BLaER1 (cell line): ENCODE measurements around the gene HPGDS.

Experiments
- H3K27ac ChIP-seq: shearing (Covaris generic); formaldehyde crosslinking; 2 replicates; pipeline ENCODE4 v1.8.1; 2022
- H3K27me3 ChIP-seq: shearing (Covaris generic); formaldehyde crosslinking; 2 replicates; pipeline ENCODE4 v1.8.1; 2022
- H3K36me3 ChIP-seq: shearing (Covaris generic); formaldehyde crosslinking; 2 replicates; pipeline ENCODE4 v1.8.1; 2022
- H3K4me1 ChIP-seq: shearing (Covaris generic); formaldehyde crosslinking; 2 replicates; pipeline ENCODE4 v1.8.1; 2022
- H3K4me2 ChIP-seq: shearing (Covaris generic); formaldehyde crosslinking; 2 replicates; pipeline ENCODE4 v1.8.1; 2022
- H3K4me3 ChIP-seq: shearing (Covaris generic); formaldehyde crosslinking; 2 replicates; pipeline ENCODE4 v1.8.1; 2022
- H3K9ac ChIP-seq: shearing (Covaris generic); formaldehyde crosslinking; 2 replicates; pipeline ENCODE4 v1.8.1; 2022
- H3K9me3 ChIP-seq: shearing (Covaris generic); formaldehyde crosslinking; 2 replicates; pipeline ENCODE4 v1.8.1; 2022
- H4K20me1 ChIP-seq: shearing (Covaris generic); formaldehyde crosslinking; 2 replicates; pipeline ENCODE4 v1.8.1; 2022
- Cebpa-rat ChIP-seq: shearing (Covaris generic); IDR thresholded peaks from 2 replicates; pipeline ENCODE4 v1.8.1; 2022

HPGDS gene

DNA sequence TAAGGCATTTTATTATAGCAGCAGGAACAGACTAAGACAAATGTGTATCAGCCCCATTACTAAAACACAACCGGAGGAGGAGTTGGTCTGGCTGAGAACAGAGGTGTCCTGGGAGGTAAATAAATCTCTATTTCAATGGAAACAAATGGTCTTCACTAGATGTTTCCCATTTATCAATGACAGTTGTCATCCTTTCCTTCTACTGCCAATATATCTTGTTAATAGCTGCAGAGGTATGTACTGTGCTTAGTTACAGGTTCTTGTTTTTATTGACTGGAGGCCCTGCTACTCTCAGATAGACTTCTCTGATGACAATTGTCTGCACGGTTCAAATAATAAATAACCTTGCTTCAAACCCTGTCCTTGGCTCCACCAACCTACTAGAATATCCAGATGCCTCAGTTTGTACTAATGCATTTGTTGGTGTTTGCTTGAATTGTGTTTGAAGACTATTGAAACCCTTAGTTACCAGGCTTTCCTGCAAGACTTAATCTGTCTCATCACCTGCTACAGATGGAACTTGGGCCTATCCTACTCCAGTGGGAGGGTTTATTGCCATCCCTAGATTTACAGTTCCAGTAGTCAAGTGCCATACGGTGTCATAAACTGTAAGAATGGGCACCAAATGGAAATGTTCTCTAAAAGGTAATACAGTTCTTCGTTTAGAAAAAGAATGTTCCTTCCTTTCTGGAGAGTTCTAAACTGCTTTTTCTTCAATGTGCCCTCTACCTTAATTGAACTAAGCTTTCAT, 29.8 kb upstream of the HPGDS start:
- Histone ChIP-seq H4K20me1 (no peaks in the 10 kb centered on the region), H3K4me2 (no peak overlapping the region), H3K4me1 (no peaks in the 10 kb centered on the region), H3K27me3 (no peaks in the 10 kb centered on the region), H3K4me3 (no peak overlapping the region), H3K36me3 (no peaks in the 10 kb centered on the region), H3K9me3 (no peaks in the 10 kb centered on the region), H3K27ac (no peak overlapping the region), H3K9ac (no peak overlapping the region)
- TF ChIP-seq Cebpa-rat, result no peak

DNA sequence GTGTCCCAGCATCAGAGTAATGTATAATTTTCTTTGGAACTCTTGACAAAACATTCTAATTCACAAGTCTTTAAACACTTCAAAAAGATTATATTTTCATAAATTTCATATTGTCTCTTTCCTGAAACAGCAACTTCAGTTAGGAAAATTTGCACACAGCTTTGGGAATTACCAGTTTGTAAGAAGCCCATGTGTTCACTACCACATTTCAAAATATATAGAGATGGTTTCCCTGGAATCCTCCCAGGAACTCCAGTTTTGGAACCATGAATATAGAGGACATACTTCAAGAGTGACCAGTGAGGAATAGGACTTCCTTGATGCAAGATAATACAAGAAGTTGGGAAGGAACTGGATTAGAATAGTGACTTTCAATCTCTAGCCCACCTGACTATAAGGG, 28.7 kb upstream of the HPGDS start:
- H3K9ac ChIP-seq, result no peak overlapping the region
- no peaks in the 10 kb centered on the region for H4K20me1 ChIP-seq
- H3K36me3 ChIP-seq, result no peaks in the 10 kb centered on the region
- no peak overlapping the region for H3K27ac ChIP-seq
- no peak overlapping the region for H3K4me2 ChIP-seq
- no peaks in the 10 kb centered on the region for H3K9me3 ChIP-seq
- no peak for TF ChIP-seq Cebpa-rat
- H3K4me3 ChIP-seq, result no peak overlapping the region
- no peaks in the 10 kb centered on the region for H3K4me1 ChIP-seq
- H3K27me3 ChIP-seq, result no peaks in the 10 kb centered on the region

DNA sequence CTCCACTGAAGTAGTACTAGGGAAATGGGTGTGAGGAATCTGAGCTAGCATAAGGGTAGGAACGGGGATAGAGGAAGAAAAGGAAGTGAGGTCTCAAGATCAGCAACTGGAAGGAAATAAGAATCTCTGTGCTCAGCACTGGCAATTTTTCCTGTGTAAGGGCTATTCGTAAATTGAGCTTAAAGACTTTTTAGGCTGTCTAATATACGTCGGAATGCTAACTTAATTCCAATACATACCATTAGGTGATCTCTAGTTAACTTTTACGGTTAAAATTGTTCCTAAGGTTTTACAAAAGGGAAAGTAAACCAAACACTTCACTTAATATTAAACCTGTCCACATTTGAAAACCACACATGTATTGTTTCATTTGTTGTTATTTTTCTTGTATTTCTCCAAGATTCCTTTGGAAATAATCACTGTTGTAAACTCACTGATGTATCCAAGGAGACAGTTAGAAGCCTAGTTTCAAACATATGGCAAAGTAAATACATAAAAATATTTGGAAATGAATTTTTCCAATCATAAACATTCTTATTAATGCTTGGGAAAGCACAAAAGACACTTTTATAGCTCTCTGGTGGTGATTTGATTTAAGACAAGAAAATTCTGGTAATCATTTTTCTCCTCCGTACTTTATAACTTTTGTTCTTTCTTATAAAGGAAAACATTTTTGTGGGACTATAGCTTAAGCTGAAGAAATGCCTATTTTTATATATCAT, 28.1 kb upstream of the HPGDS start:
- H3K27ac ChIP-seq, result no peak overlapping the region

DNA sequence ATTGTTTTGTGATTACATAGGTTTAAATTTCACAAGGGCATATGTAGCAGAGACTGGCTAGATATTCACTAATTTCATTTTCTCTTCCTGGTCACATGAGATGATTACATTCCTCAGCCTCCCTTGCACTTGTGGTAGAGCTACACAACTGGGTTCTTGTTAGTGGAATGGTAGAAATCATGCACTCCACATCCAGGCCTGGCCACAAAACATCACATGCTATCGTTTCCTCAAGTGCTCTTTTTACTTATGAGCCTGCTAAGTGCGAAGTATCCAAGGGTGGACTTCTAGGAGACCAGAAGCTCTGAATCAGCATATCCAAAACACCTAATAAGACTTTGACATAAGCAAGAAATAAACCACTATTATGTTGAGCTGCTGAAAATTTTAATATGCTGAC, 26.4 kb upstream of the HPGDS start:
- Histone ChIP-seq H4K20me1 (no peaks in the 10 kb centered on the region), H3K27me3 (no peaks in the 10 kb centered on the region), H3K4me1 (no peaks in the 10 kb centered on the region), H3K4me2 (no peak overlapping the region), H3K9me3 (no peaks in the 10 kb centered on the region), H3K36me3 (no peaks in the 10 kb centered on the region), H3K27ac (no peak overlapping the region), H3K9ac (no peak overlapping the region), H3K4me3 (no peak overlapping the region)
- no peak for TF ChIP-seq Cebpa-rat

More for the DNA sequence above, 28.1 kb upstream of the HPGDS start:
- TF ChIP-seq Cebpa-rat, result no peak
- Histone ChIP-seq H3K9me3 (no peaks in the 10 kb centered on the region), H4K20me1 (no peaks in the 10 kb centered on the region), H3K27me3 (no peaks in the 10 kb centered on the region), H3K4me2 (no peak overlapping the region), H3K36me3 (no peaks in the 10 kb centered on the region), H3K4me3 (no peak overlapping the region), H3K9ac (no peak overlapping the region), H3K4me1 (no peaks in the 10 kb centered on the region)

DNA sequence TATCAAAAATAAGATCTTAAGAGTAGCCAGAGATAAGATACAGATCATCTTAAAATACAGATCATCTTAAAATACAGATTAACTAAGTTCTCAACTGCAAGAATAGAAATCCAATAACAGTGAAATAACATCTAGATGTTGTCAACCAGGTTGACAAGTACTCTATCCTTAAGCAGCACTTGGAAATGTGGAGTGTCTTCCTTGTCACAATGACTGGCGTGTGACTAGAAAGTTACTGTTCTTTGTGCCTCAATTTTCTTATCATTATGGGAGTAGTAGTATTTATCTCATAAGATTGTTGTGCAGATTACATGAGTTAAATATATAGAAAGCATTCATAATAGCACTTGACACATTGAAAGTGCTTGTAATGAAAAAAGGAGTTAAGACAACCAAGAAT, 25.8 kb upstream of the HPGDS start:
- Histone ChIP-seq H3K9me3 (no peaks in the 10 kb centered on the region), H3K27ac (no peak overlapping the region), H3K4me2 (no peak overlapping the region), H3K27me3 (no peaks in the 10 kb centered on the region), H3K4me1 (no peaks in the 10 kb centered on the region), H3K4me3 (no peak overlapping the region), H3K9ac (no peak overlapping the region), H3K36me3 (no peaks in the 10 kb centered on the region), H4K20me1 (no peaks in the 10 kb centered on the region)
- no peak for TF ChIP-seq Cebpa-rat

DNA sequence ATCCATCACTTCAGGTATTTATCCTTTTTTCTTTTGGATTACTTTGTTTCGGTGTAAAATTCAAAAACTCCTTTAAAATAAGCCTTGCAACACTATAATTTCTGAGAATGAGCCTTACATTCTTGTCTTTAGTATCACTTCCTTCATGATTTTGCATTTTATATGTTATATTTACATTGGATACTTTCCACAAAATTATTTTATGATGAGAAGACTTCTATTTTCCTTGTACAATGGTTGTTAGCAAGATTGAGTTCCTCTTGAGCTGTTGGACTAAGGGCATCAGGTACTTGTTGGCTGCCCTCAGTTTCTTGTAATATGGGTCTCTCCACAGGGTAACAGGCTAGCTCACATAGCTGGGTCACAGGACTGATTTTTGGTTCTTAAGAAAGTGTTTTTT, 22.7 kb upstream of the HPGDS start:
- H3K4me2 ChIP-seq, result no peak overlapping the region

DNA sequence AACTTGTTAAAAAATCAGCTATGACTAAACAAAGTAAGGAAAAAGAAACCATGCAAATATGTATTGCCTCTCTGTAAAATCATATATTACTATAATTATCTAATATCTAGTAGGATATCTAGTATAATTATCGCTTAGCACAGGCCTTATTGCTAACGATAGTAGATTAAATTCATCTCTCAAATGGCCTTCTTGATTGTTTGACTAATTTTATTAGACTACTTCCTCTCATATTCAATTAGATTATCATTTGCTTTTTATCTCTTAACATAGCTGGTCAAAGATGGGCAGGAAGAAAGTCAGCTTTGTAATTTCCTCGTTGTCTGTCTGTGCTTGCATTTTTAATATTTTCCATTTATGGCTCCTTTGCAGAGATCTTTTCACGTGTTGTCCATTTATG, 21.9 kb upstream of the HPGDS start:
- no peaks in the 10 kb centered on the region for H3K9me3 ChIP-seq
- H3K9ac ChIP-seq, result no peak overlapping the region
- H3K27me3 ChIP-seq, result no peaks in the 10 kb centered on the region
- H3K36me3 ChIP-seq, result no peaks in the 10 kb centered on the region
- no peak for TF ChIP-seq Cebpa-rat
- no peak overlapping the region for H3K4me3 ChIP-seq
- H4K20me1 ChIP-seq, result no peaks in the 10 kb centered on the region
- H3K4me2 ChIP-seq, result no peak overlapping the region
- no peaks in the 10 kb centered on the region for H3K4me1 ChIP-seq
- H3K27ac ChIP-seq, result no peak overlapping the region

More for the DNA sequence above, 22.7 kb upstream of the HPGDS start:
- Histone ChIP-seq H3K36me3 (no peaks in the 10 kb centered on the region), H3K4me1 (no peaks in the 10 kb centered on the region), H4K20me1 (no peaks in the 10 kb centered on the region), H3K4me3 (no peak overlapping the region), H3K9me3 (no peaks in the 10 kb centered on the region), H3K9ac (no peak overlapping the region), H3K27me3 (no peaks in the 10 kb centered on the region), H3K27ac (no peak overlapping the region)
- no peak for TF ChIP-seq Cebpa-rat

DNA sequence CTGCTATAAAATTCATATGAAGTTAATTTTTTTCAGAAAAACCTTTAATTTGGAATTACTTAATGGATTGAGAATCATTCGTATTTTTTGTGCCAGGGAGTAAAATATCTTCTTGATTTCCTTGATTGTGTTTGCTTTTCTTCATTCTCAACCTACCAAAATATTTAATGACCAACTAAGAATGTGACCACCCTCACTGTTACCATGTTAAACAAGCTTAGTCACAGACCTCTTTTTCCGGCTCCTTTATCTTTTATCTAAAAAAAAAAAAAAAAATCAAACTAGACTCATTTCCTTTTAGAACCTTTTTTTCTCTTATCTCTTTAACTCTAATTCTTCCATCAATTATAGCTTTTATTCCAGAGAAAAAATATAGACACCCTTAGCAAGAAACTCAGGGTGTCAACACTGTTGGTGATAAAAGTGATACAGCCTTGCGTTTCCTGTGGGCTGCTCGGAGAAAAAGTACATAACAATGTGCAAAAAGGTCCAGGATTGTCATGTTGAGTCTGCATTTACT, 20.6 kb upstream of the HPGDS start:
- Histone ChIP-seq H4K20me1 (no peaks in the 10 kb centered on the region), H3K27ac (no peak overlapping the region), H3K9ac (no peak overlapping the region), H3K27me3 (no peaks in the 10 kb centered on the region), H3K4me2 (no peak overlapping the region), H3K36me3 (no peaks in the 10 kb centered on the region), H3K4me3 (no peak overlapping the region), H3K4me1 (no peaks in the 10 kb centered on the region), H3K9me3 (no peaks in the 10 kb centered on the region)
- TF ChIP-seq Cebpa-rat, result no peak

DNA sequence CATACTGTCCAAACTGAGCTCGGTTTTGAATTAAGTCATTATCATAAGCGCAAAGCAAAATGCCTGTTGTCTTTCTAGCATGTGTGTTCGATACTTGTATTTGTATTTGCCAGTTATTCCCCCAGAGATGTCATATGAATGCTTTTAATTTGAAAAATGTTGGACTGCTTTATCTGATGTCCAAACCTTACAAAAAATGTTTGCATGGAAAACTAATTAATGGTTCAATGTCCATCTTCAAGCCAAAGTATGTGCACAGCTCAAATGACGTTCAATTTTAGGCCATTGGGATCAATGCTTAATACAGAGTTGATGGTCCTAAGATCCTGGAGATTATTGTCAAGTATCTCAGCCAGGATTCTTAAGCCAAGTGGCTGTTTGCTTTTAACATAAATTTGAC, 17.2 kb upstream of the HPGDS start:
- no peaks in the 10 kb centered on the region for H3K4me1 ChIP-seq
- H3K4me3 ChIP-seq, result no peak overlapping the region
- no peaks in the 10 kb centered on the region for H3K9me3 ChIP-seq
- no peak overlapping the region for H3K4me2 ChIP-seq
- no peak for TF ChIP-seq Cebpa-rat
- no peak overlapping the region for H3K27ac ChIP-seq
- H3K9ac ChIP-seq, result no peak overlapping the region
- H4K20me1 ChIP-seq, result no peaks in the 10 kb centered on the region
- H3K27me3 ChIP-seq, result no peaks in the 10 kb centered on the region
- H3K36me3 ChIP-seq, result no peaks in the 10 kb centered on the region

DNA sequence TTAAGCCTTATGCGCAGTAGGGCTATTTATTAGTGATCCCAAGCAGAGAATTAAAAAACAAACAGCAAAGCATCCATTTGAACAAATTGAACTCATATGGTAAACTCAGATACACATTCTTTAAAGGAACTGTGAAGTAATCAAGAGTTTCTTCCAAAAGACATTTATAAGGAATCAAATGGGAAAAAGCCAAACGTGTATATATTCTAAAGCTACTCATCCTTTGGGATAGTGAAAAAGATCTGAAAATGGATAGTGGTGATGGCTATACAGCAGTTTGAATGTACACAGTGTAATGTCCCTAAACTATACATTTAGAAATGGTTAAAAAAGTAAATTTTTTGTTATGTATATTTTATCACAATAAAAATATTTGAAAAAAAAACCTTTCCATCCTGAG, 16.6 kb upstream of the HPGDS start:
- Histone ChIP-seq H3K36me3 (no peaks in the 10 kb centered on the region), H3K4me2 (no peak overlapping the region), H3K27ac (no peak overlapping the region), H3K4me3 (no peak overlapping the region), H4K20me1 (no peaks in the 10 kb centered on the region), H3K9ac (no peak overlapping the region), H3K9me3 (no peaks in the 10 kb centered on the region), H3K27me3 (no peaks in the 10 kb centered on the region), H3K4me1 (no peaks in the 10 kb centered on the region)
- TF ChIP-seq Cebpa-rat, result no peak
